Measurements from ENCODE around the gene CNTNAP5.

DNA sequence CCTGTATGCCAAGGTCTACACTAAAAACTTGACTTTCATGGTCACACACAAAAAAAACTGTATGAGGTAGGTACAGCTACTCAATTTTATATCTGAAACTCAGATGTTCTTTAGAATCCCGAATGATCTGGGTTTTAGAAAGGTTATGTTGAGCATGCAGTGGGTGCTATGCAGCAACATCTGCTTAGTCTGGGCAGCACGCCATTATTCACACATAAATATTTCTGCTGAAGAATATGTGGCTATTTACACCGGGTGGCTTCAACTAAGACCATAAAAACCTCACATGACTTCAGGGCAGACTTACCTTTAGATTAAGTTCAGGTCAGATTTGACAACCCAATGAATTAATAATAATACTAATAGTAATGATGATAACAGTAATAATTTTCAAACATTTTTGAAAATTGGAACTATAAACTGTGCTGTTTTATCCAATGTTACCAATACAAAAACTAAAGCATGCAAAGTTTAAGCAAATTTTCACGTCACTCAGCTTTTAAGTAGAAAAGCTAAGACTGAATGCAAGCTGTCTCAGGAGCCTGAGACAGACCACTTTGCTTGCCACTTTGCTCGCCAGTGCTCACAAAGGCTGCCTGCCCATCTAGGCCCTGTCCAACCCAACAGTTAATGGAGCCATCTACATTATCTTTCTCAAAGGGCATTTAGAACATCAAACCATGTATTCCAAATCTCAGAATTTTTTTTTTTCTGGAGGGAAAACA lies 292.0 kb downstream of the CNTNAP5 start:
- TF ChIP-seq EZH2 (IDR thresholded peaks at IDR 0.05): no peak
- TF ChIP-seq, protein P1, sequence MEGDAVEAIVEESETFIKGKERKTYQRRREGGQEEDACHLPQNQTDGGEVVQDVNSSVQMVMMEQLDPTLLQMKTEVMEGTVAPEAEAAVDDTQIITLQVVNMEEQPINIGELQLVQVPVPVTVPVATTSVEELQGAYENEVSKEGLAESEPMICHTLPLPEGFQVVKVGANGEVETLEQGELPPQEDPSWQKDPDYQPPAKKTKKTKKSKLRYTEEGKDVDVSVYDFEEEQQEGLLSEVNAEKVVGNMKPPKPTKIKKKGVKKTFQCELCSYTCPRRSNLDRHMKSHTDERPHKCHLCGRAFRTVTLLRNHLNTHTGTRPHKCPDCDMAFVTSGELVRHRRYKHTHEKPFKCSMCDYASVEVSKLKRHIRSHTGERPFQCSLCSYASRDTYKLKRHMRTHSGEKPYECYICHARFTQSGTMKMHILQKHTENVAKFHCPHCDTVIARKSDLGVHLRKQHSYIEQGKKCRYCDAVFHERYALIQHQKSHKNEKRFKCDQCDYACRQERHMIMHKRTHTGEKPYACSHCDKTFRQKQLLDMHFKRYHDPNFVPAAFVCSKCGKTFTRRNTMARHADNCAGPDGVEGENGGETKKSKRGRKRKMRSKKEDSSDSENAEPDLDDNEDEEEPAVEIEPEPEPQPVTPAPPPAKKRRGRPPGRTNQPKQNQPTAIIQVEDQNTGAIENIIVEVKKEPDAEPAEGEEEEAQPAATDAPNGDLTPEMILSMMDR (IDR thresholded peaks at IDR 0.05): no peak
